ENCODE results near the gene SPEF1.

SPEF1 gene

GRCh38 chr20:3798373-3798768, 17.1 kb upstream of the SPEF1 start:
- CTCF ChIA-PET: no interaction called here
- POLR2A ChIA-PET: no interaction called here
- no peak for DNase-seq (ENCODE audit: extremely low spot score)
- no peak for TF ChIP-seq CTCF (IDR thresholded peaks at IDR 0.05; ENCODE audit: control extremely low read depth, extremely low read depth, low read depth, missing control alignments)

GRCh38 chr20:3797592-3798372, 16.5 kb upstream of the SPEF1 start:
- DNase-seq (ENCODE audit: extremely low spot score): peak; percentile 61
- CTCF ChIA-PET: no interaction called here
- POLR2A ChIA-PET: no interaction called here
- TF ChIP-seq CTCF (IDR thresholded peaks at IDR 0.05; ENCODE audit: control extremely low read depth, extremely low read depth, low read depth, missing control alignments): no peak

- no peak for TF ChIP-seq CTCF (IDR thresholded peaks at IDR 0.05; ENCODE audit: control extremely low read depth, extremely low read depth, low read depth, missing control alignments)
- CTCF ChIA-PET: no interaction called here
- POLR2A ChIA-PET: no interaction called here
- DNase-seq (ENCODE audit: extremely low spot score): no peak
These were observed 15.9 kb upstream of the SPEF1 start for GRCh38 chr20:3797226-3797545.

GRCh38 chr20:3796477-3797225, 15.4 kb upstream of the SPEF1 start:
- CTCF ChIA-PET: interaction anchor here (1.2 to 1.8 kb wide), 3 partner anchors 22 to 288 kb away, joined by 3 to 9 read pairs (median 4); no protein-coding TSS in a partner anchor
- TF ChIP-seq CTCF (IDR thresholded peaks at IDR 0.05; ENCODE audit: control extremely low read depth, extremely low read depth, low read depth, missing control alignments): no peak
- POLR2A ChIA-PET: no interaction called here
- DNase-seq (ENCODE audit: extremely low spot score): no peak

GRCh38 chr20:3795511-3796468, 14.5 kb upstream of the SPEF1 start, which contains the start of gene CDC25B:
CDC25B (plus strand) TSS chr20:3796310; CDS start chr20:3796532, 222 bp downstream.
- peak; percentile 92 for DNase-seq (ENCODE audit: extremely low spot score)
- CTCF ChIA-PET: interaction anchor here (1.0 to 1.8 kb wide), 6 partner anchors 9 to 289 kb away, joined by 3 to 9 read pairs (median 4); partner anchors contain the start of genes AP5S1 and CENPB
- POLR2A ChIA-PET: interaction anchor here (0.6 kb wide), 2 partner anchors 9 to 22 kb away, joined by 3 to 6 read pairs; no protein-coding TSS in a partner anchor
- no peak for TF ChIP-seq CTCF (IDR thresholded peaks at IDR 0.05; ENCODE audit: control extremely low read depth, extremely low read depth, low read depth, missing control alignments)
